NCI-H774 (cell line): ENCODE data around the gene SMIM36.
"Not testable (repeated sequence)": the region's sequence is repeated elsewhere in the genome, so short reads cannot be mapped to it uniquely, and the experiment has no call there.

ENCODE experiments used
- DNase-seq: peaks from one replicate; lab custom pipeline; 2025; lab: John Stamatoyannopoulos, UW

SMIM36 gene

DNA sequence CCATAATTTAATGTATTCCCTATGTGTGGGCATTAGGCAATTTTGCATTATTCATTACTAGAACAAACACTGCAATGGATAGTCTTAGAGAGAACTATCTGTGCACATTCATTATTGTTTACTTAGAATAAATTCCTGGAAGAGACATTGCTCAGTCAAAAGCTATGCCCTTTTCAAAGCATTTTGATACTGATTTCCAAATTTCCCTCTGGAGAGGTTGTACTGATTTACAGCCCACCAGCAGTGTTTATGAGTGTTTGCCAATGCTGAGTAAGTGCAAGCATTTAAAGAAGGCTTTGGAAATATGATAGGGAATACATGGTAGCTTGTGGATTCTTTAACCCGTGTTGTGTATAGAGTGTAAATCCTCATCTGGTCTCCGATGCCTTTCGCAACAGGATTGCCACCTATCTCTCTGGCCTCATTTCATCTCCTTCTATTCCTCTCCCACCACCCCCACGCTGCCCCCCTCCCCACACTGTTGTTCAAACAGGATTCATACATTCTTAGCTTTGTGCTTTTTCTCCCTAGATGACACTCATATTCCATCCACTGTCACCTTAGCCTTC is 56.3 kb downstream of the SMIM36 start:
- no peak for DNase-seq

- no peak for DNase-seq
Observed at GRCh38 chr17:55453839-55454557, 57.3 kb downstream of the SMIM36 start.

DNA sequence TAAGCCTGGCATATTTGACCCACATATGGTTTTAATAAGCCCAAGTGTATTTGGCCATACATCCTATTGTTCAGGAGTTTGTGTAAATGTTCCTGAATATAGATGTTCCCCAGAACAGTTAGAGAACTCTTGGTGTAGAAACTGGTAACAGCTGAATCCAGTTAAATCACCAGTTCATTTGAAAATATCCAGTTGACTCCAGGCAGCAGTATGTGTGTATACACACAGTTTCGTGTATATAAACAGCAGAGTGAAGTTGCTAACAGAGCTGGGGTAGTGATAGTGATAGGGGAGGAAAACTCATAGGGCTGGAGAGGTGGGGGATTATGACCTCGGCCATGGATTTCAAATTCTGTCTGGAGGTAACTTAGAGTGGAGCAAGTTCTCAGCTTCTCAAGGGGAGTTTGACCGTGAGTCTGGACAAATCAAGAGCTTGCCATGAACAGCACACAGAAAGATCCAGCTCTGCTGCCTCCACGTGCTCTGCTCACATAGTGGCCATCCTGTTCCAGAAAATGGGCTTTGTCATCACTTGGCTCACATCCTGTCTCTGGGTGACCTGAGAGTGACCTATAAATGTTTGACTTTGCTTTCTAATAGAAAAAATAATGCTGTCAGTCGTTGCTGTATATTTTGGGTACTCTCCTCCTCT is 59.0 kb downstream of the SMIM36 start:
- no peak for DNase-seq

DNA sequence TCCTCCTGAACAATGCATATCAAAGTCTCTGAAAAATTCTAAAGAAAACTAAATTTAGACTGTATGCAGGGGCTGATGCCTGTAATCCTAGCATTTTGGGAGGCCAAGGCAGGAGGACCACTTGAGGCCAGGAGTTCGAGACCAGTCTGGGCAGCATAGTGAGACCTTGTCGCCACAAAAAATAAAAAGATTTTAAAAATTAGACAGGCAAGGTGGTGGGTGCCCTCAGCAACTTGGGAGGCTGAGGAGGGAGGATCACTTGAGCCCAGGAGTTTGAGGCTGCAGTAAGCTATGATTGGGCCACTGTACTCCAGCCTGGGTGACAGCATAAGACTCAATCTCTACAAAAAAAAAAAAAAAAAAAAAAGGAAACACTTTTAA is 59.5 kb downstream of the SMIM36 start:
- DNase-seq = no peak

DNA sequence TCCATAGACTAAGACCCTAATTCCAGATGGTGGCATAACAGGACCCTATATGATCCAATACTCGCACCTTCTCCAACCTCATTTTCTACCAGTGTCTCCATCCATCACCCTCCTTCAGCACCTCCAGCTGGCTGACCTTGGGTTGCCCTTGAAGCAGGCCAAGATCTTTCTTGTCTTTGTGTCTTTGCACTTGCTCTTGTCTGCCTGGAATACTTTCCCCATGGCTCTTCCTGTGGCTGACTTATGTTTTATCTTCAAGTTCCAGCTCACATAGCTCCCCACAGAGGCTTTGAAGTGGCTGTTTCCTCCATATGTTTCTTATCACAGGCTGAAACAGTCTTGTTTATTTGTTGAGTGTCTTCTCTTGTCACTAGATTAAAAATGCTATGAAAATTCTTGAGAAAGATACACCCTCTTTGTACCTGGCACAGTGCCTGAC is 60.0 kb downstream of the SMIM36 start:
- no peak for DNase-seq

DNA sequence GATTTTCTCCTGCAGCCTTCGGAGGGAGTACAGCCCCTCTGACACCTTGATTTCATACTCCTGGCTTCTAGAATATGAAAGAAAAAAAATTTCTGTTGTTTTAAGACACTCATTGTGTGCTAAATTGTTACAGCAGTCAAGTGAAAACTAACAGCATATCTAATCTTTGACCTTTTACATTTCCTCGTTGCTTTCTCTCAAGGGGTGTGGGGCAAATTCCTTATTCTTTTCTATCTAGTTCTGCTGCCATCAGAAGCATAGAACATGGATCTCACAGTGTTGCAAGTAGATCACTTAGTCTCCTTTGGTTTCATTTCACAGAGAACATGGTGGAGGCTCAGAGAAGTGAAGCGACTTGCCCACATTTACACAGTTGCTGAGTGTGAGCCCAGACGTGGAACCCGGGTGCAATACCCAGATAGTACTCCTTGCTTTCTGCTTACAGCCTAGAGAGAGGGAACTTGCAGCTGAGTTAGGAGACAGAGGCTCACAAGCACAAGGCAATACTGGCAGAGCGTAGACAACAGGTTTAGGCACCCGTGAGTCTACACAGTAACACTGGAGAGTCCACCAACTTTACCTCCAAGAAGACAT is 60.9 kb downstream of the SMIM36 start:
- DNase-seq = no peak

- no peak for DNase-seq
Observed at GRCh38 chr17:55448681-55449080, 62.6 kb downstream of the SMIM36 start.

- no peak for DNase-seq
Observed at GRCh38 chr17:55446581-55447205, 64.6 kb downstream of the SMIM36 start.

DNA sequence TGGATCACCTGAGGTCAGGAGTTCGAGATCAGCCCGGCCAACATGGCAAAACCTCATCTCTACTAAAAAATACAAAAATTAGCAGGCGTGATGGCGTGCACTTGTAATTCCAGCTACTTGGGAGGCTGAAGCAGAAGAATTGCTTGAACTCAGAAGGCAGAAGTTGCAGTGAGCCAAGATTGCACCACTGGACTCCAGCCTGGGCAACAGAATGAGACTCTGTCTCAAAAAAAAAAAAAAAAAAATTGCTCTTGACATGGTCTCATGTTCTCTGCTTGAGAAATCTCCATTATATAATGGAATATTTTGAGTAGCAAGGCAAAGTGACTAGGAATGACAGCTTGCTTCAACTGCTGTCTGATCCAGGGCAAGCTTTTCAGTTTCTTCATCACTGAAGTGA is 65.2 kb downstream of the SMIM36 start:
- DNase-seq = not testable (repeated sequence)

GRCh38 chr17:55444471-55445441 is 66.5 kb downstream of the SMIM36 start:
- no peak for DNase-seq

DNA sequence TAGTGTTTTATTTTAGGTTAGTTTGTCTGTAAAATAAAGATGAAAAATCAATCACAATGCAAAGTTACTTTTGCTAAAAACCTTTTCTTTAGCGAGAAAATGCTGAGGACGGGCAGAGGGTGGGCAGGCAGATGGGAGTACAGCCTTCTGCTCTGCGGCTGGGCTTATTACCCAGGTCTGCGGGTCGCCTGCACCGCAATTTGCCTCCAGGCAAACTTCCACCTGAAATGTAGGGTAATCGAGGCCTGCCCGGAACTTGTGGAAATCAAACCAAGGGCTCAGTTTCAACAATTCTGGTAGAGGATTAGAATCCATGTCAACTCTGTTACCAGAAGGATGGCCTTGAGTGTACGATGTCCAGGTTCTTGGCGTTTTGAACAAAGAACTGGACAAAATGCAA is 67.3 kb downstream of the SMIM36 start:
- no peak for DNase-seq

GRCh38 chr17:55442953-55443683 is 68.1 kb downstream of the SMIM36 start:
- DNase-seq = no peak

DNA sequence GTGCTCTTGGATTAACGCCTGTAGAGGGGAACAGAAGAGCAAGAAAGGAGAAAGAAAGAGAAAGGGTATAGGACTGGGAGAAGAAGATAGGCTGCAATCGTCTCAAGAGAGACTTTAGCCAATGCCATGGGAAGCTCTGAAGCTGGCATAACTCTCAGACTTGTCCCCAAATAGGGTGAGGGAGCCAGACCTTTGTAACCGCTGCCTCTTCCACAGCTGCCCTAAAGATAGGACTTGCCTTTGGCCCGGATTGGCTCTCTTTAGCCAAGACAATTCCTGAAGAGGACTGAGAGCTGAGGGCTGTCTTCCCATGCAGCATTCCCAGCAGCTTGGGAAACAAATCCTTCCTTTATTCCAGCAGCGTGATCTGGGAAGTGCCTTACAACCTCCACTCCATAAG is 68.8 kb downstream of the SMIM36 start:
- DNase-seq = no peak

DNA sequence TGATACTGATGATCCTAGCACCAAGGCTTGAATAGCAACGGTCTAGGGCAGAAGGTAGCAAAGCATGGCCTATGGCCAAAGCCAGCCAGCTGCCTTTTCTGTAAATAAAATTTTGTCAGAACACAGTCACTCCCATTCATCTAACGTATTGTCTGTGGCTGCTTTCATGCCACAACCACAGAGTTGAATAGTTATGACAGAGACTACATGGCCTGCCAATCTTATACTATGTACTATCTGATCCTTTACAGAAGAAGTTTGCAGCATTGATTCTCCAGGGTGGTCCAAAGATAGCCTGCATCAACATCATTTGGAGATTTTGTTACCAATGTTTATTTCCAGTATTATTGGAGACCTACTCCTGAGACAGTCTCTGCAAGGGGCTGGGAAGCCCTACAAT is 69.7 kb downstream of the SMIM36 start:
- peak; percentile 63 for DNase-seq

- no peak for DNase-seq
Observed at GRCh38 chr17:55440391-55440790, 70.9 kb downstream of the SMIM36 start.

- no peak for DNase-seq
Observed at GRCh38 chr17:55437159-55437605, 74.1 kb downstream of the SMIM36 start.

DNA sequence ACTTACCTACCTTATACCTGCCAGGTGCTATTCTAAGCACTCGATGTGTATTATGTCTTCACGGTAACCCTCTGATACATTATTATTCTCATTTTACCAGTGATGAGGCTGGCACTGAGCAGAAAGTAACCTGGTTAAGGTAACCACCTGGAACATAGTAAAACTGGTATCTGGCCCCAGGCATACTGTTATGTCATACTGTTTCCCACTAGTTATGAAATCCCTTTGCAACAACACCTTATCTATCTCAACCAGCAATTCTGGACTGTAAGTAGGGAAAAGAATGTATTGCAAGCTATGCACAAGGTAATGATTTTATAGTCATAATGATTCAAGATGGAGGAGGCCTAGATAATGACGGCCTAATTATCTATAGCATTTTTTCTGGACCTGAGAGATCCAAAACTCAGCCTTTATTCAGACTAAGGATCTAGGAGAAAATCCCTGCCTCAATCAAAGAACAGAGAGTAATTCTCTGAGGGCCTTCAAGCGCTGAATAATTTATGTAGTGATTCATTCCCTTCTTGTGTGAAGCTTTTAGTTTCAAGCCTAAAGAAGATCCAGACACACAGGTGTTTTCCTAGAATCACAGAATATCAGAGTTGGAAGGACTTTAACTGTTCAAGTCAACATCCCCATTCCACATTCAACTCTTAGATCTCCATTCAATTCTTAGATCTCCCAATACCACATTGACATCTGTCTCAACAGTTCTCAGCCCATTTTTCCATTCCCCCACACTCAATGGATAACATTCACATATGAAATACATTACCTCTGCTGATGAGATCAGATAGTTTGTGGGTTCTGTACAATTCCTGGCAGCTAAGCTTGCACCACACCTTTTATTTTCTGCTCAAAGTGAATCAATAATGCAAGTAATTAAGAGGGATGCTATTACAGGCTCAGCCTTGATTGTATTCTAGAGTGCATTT is 74.8 kb downstream of the SMIM36 start:
- no peak for DNase-seq

- no peak for DNase-seq
Observed at GRCh38 chr17:55435408-55435807, 75.8 kb downstream of the SMIM36 start.

GRCh38 chr17:55434721-55435120 is 76.5 kb downstream of the SMIM36 start:
- no peak for DNase-seq
